Keratinocyte (primary cell): ENCODE measurements around the gene HOXB5. TPM values are rescaled to one million over a fixed set of nuclear protein-coding genes. Genes with fewer than 3 reads are reported as not detected.

Experiments used
- DNase-seq: peaks from one replicate; pipeline ENCODE4 v3.0.0-alpha.2; 2011; ENCODE audit warnings: low read depth, missing footprints, low spot score
- FAIRE-seq: peaks from 2 replicates; lab custom pipeline; 2011; peaks lifted over from hg19 to GRCh38; lab: Jason Lieb, UNC
- H2AFZ ChIP-seq: 2 replicates; pipeline ENCODE4 v1.6.0; 2012; ENCODE audit warnings: low read length, control low read depth, inconsistent platforms; ENCODE audit not compliant: control insufficient read depth
- H3K27ac ChIP-seq: 2 replicates; pipeline ENCODE4 v1.5.1; 2011; ENCODE audit warnings: low read length; ENCODE audit not compliant: control insufficient read depth, insufficient read depth
- H3K27me3 ChIP-seq: 3 replicates; pipeline ENCODE4 v1.6.0; 2011; ENCODE audit warnings: low read length; ENCODE audit not compliant: control insufficient read depth, insufficient read depth; ENCODE audit errors: extremely low read depth
- H3K36me3 ChIP-seq, 2 experiments: 2 replicates in 1 of 2; 3 replicates in 1 of 2; pipeline ENCODE4 v1.5.1; 2011; ENCODE audit warnings: low read length in 2 of 2, mild to moderate bottlenecking in 1 of 2; ENCODE audit not compliant: control insufficient read depth in 2 of 2, insufficient read depth in 2 of 2; ENCODE audit errors: extremely low read depth in 1 of 2
- H3K4me1 ChIP-seq: 3 replicates; pipeline ENCODE4 v1.5.1; 2011; ENCODE audit warnings: low read length; ENCODE audit not compliant: control insufficient read depth, insufficient read depth; ENCODE audit errors: extremely low read depth
- H3K4me2 ChIP-seq: 3 replicates; pipeline ENCODE4 v1.6.0; 2011; ENCODE audit warnings: low read depth, low read length; ENCODE audit not compliant: control insufficient read depth, insufficient read depth; ENCODE audit errors: extremely low read depth
- H3K4me3 ChIP-seq, 3 experiments: fragments of 200-600 bp in 1 of 3; sonication (generic) in 1 of 3; 2 replicates in 2 of 3; 3 replicates in 1 of 3; pipeline ENCODE4 v1.5.1; 2011 to 2016; ENCODE audit warnings: low read length in 3 of 3, mild to moderate bottlenecking in 3 of 3, control low read depth in 2 of 3, inconsistent platforms in 1 of 3, low read depth in 1 of 3, mixed read lengths in 1 of 3, mixed run types in 1 of 3, moderate library complexity in 1 of 3; ENCODE audit not compliant: control insufficient read depth in 2 of 3, insufficient read depth in 2 of 3; ENCODE audit errors: extremely low read depth in 1 of 3
- H3K79me2 ChIP-seq: 2 replicates; pipeline ENCODE4 v1.6.0; 2012; ENCODE audit warnings: low read length; ENCODE audit not compliant: control insufficient read depth, insufficient read depth
- H3K9ac ChIP-seq: 3 replicates; pipeline ENCODE4 v1.6.0; 2011; ENCODE audit warnings: low read length; ENCODE audit not compliant: control insufficient read depth, insufficient read depth; ENCODE audit errors: extremely low read depth
- H3K9me1 ChIP-seq: 3 replicates; pipeline ENCODE4 v1.6.0; 2011; ENCODE audit warnings: low read length; ENCODE audit not compliant: control insufficient read depth, insufficient read depth; ENCODE audit errors: extremely low read depth
- H3K9me3 ChIP-seq: 2 replicates; pipeline ENCODE4 v1.5.1; 2012; ENCODE audit warnings: low read depth, low read length; ENCODE audit not compliant: control insufficient read depth
- H4K20me1 ChIP-seq: 3 replicates; pipeline ENCODE4 v1.6.0; 2011; ENCODE audit warnings: low read length; ENCODE audit not compliant: control insufficient read depth, insufficient read depth; ENCODE audit errors: extremely low read depth
- CTCF ChIP-seq, 3 experiments: IDR thresholded peaks in 1 of 3; conservative IDR thresholded peaks in 1 of 3; optimal IDR thresholded peaks in 1 of 3; 2 replicates in 2 of 3; 3 replicates in 1 of 3; pipeline versions ENCODE3 to v1.5.1; 2011; ENCODE audit warnings: low read length in 3 of 3, mild to moderate bottlenecking in 3 of 3, moderate library complexity in 2 of 3, control low read depth in 1 of 3, inconsistent platforms in 1 of 3; ENCODE audit not compliant: insufficient read depth in 2 of 3; ENCODE audit errors: extremely low read depth in 1 of 3
- EZH2 ChIP-seq: IDR thresholded peaks from one replicate; pipeline ENCODE4 v1.6.1; 2012; ENCODE audit warnings: inconsistent platforms, mild to moderate bottlenecking, low read length, moderate library complexity
- dilution Hi-C: fragments of 300-500 bp; cut with MboI; formaldehyde crosslinking; loops from one replicate; pipeline ENCODE4 v1.7.0; 2020; ENCODE audit warnings: low sequenced_read_pairs; ENCODE audit not compliant: extremely low pct_ligation_motif_present
- polyA plus RNA-seq, 5 experiments: library from polyadenylated mRNA; depleted of rRNA in 3 of 5; stranded (reverse) in 3 of 5; stranded (forward) in 1 of 5; unstranded in 1 of 5; fragments of >200 nt; gene quantifications; 1 replicate in 1 of 5; 2 replicates in 3 of 5; 3 replicates in 1 of 5; pipeline versions ENCODE4 v1.2.1 to v1.2.3, GENCODE V29; 2011 to 2012; ENCODE audit warnings: missing spikeins in 2 of 5, low read depth in 1 of 5, low replicate concordance in 1 of 5

The HOXB5 gene
- polyA plus RNA-seq, 1 donor (not counting 4 experiments of a cell fraction or from before 2014, with no cell fraction given), result not detected

GRCh38 chr17:48567209-48567608, 26.4 kb downstream of the HOXB5 start:
- no peak for FAIRE-seq

GRCh38 chr17:48566717-48567116, 26.9 kb downstream of the HOXB5 start:
- Histone ChIP-seq H3K4me3 (no peak overlapping the region), H3K27me3 (peaks cover 80% of the 10 kb centered on the region), H2AFZ (no peak overlapping the region), H3K9ac (no peak overlapping the region), H3K9me1 (no peaks in the 10 kb centered on the region), H4K20me1 (no peaks in the 10 kb centered on the region), H3K79me2 (no peaks in the 10 kb centered on the region), H3K4me2 (no peak overlapping the region), H3K4me1 (no peaks in the 10 kb centered on the region), H3K27ac (no peak overlapping the region), H3K9me3 (no peaks in the 10 kb centered on the region), H3K36me3 (peaks cover 0 to 3% of the 10 kb centered on the region in 2 experiments)
- dilution Hi-C loops, result no loop called here
- FAIRE-seq, result no peak
- TF ChIP-seq CTCF (optimal IDR thresholded peaks at IDR 0.05 in 1 of 3, IDR thresholded peaks at IDR 0.05 in 1 of 3, conservative IDR thresholded peaks at IDR 0.05 in 1 of 3; ENCODE audit: extremely low read depth in 1 of 3, insufficient read depth in 2 of 3, low read length in 3 of 3) (no peak), EZH2 (no peak)
- no peak for DNase-seq

More at GRCh38 chr17:48567209-48567608, 26.4 kb downstream of the HOXB5 start:
- Histone ChIP-seq H4K20me1 (no peaks in the 10 kb centered on the region), H3K4me1 (no peaks in the 10 kb centered on the region), H3K4me3 (no peak overlapping the region), H2AFZ (no peak overlapping the region), H3K9ac (no peak overlapping the region), H3K36me3 (peaks cover 0 to 2% of the 10 kb centered on the region in 2 experiments), H3K9me3 (no peaks in the 10 kb centered on the region), H3K27me3 (peaks cover 79% of the 10 kb centered on the region), H3K9me1 (no peaks in the 10 kb centered on the region), H3K27ac (no peak overlapping the region), H3K4me2 (no peak overlapping the region), H3K79me2 (no peaks in the 10 kb centered on the region)
- TF ChIP-seq EZH2, result no peak
- no peak for TF ChIP-seq CTCF (optimal IDR thresholded peaks at IDR 0.05 in 1 of 3, IDR thresholded peaks at IDR 0.05 in 1 of 3, conservative IDR thresholded peaks at IDR 0.05 in 1 of 3; ENCODE audit: extremely low read depth in 1 of 3, insufficient read depth in 2 of 3, low read length in 3 of 3)
- no peak for DNase-seq
- dilution Hi-C loops, result no loop called here
